Panc1 (cell line): Measurements from ENCODE around the gene PIK3CD. TPM values are rescaled to one million over a fixed set of nuclear protein-coding genes. Genes with fewer than 3 reads are reported as not detected.

ENCODE experiments used
- ATAC-seq: fragments of 200-7000 bp; cut with Tn5 transposase; 2 replicates; pipeline ENCODE4 v1.9.1; 2020; ENCODE audit warnings: mild to moderate bottlenecking, moderate library complexity
- BruUV-seq: library from RNA; stranded (reverse); fragments of 400-500 nt; replicated peaks from 2 replicates; lab custom pipeline; 2021; lab: Mats Ljungman, UMichigan
- CTCF ChIA-PET: fragments of 300-600 bp; sonication (Branson Sonifier 250); formaldehyde crosslinking; loops from one replicate; lab custom pipeline; 2022; ENCODE audit warnings: antibody characterized with exemption; lab: Charles Lee
- POLR2A ChIA-PET: fragments of 300-600 bp; sonication (Branson Sonifier 250); formaldehyde crosslinking; loops from one replicate; lab custom pipeline; 2022; ENCODE audit warnings: antibody characterized with exemption; lab: Charles Lee
- DNase-seq: peaks from one replicate; pipeline ENCODE4 v3.0.0-alpha.2; 2010; ENCODE audit warnings: low read depth, low spot score
- H3K27ac ChIP-seq: 2 replicates; pipeline ENCODE4 v1.5.1; 2011; ENCODE audit warnings: mild to moderate bottlenecking, low read length, inconsistent platforms
- H3K27me3 ChIP-seq: fragments of 200-500 bp; sonication (Bioruptor generic); 2 replicates; pipeline ENCODE4 v1.6.0; 2014; ENCODE audit warnings: low read length, inconsistent platforms; ENCODE audit not compliant: control insufficient read depth, insufficient read depth
- H3K36me3 ChIP-seq: fragments of 200-500 bp; sonication (Bioruptor generic); 2 replicates; pipeline ENCODE4 v1.5.1; 2014; ENCODE audit warnings: inconsistent platforms, mild to moderate bottlenecking, low read length, moderate library complexity; ENCODE audit not compliant: control insufficient read depth, insufficient read depth
- H3K4me1 ChIP-seq: 2 replicates; pipeline ENCODE4 v1.5.1; 2011; ENCODE audit warnings: inconsistent platforms, mild to moderate bottlenecking, low read length, moderate library complexity; ENCODE audit not compliant: control insufficient read depth, insufficient read depth
- H3K4me3 ChIP-seq, 2 experiments: 2 replicates each; pipeline ENCODE4 v1.5.1; 2011 to 2012; ENCODE audit warnings: low read depth in 2 of 2, low read length in 2 of 2, mild to moderate bottlenecking in 2 of 2, inconsistent platforms in 1 of 2, moderate library complexity in 1 of 2
- H3K9me3 ChIP-seq: fragments of 200-500 bp; sonication (Bioruptor generic); 2 replicates; pipeline ENCODE4 v1.5.1; 2014; ENCODE audit warnings: low read depth, mild to moderate bottlenecking, inconsistent platforms, low read length, moderate library complexity; ENCODE audit not compliant: control insufficient read depth, insufficient read depth
- CTCF ChIP-seq: fragments of 450-650 bp; IDR thresholded peaks from 2 replicates; pipeline ENCODE4 v1.5.1; 2017; ENCODE audit warnings: mild to moderate bottlenecking
- POLR2AphosphoS5 ChIP-seq: IDR thresholded peaks from 2 replicates; pipeline ENCODE4 v1.6.1; 2012; ENCODE audit warnings: mild to moderate bottlenecking, low read depth, low read length, moderate library complexity
- REST ChIP-seq, 2 experiments: IDR thresholded peaks; 2 replicates each; pipeline ENCODE4 v1.6.1; 2011 to 2012; ENCODE audit warnings: low read depth in 2 of 2, control low read depth in 1 of 2, low read length in 1 of 2, mild to moderate bottlenecking in 1 of 2, moderate library complexity in 1 of 2; ENCODE audit not compliant: insufficient read depth in 1 of 2
- SIN3A ChIP-seq: IDR thresholded peaks from 2 replicates; pipeline ENCODE4 v1.6.1; 2012; ENCODE audit warnings: low read depth, mild to moderate bottlenecking, low read length, moderate library complexity, borderline replicate concordance; ENCODE audit not compliant: insufficient read depth
- TCF7L2 ChIP-seq: IDR thresholded peaks from 2 replicates; pipeline ENCODE4 v1.6.1; 2011; ENCODE audit warnings: mild to moderate bottlenecking, low read depth, low read length, inconsistent platforms
- in situ Hi-C: cut with HindIII; loops from 2 replicates; pipeline ENCODE4 v1.10.0; 2016; ENCODE audit warnings: low sequenced_read_pairs, low pct_unique_long_range_greater_than_20kb
- intact Hi-C: fragments of 100-400 bp; cut with micrococcal nuclease; formaldehyde crosslinking; loops from one replicate; pipeline ENCODE4 v1.10.0; 2022; ENCODE audit not compliant: unreplicated experiment
- total RNA-seq: library from RNA; stranded (reverse); gene quantifications from one replicate; pipeline ENCODE4 v1.2.1, GENCODE V29; 2021; ENCODE audit not compliant: unreplicated experiment

Gene PIK3CD
- total RNA-seq, 1 experiment from 2014 or later, result 12.5 TPM

- intact Hi-C loops, result no loop called here
- CTCF ChIA-PET, result interaction anchor here (0.7 kb wide), 1 partner anchor 9 kb away, joined by 4 read pairs; no protein-coding TSS in a partner anchor
Observed at GRCh38 chr1:9701665-9702064, 50.1 kb downstream of the PIK3CD start.

GRCh38 chr1:9703165-9703509, 51.6 kb downstream of the PIK3CD start:
- no TSS peak for BruUV-seq
- no peak for ATAC-seq
- CTCF ChIA-PET, result interaction anchor here (0.5 kb wide), 1 partner anchor 38 kb away, joined by 8 read pairs; no protein-coding TSS in a partner anchor

More at GRCh38 chr1:9701665-9702064, 50.1 kb downstream of the PIK3CD start:
- ATAC-seq (no peak), DNase-seq (no peak)
- POLR2A ChIA-PET, result interaction anchor here (0.8 kb wide), 1 partner anchor 9 kb away, joined by 8 read pairs; no protein-coding TSS in a partner anchor
- no peaks in the 10 kb centered on the region for H3K27me3 ChIP-seq
- no peaks in the 10 kb centered on the region for H3K9me3 ChIP-seq
- no peak for TF ChIP-seq POLR2AphosphoS5
- TF ChIP-seq REST (IDR thresholded peaks at IDR 0.05; ENCODE audit: insufficient read depth in 1 of 2, low read depth in 2 of 2, low read length in 1 of 2), result no peak
- no peak for TF ChIP-seq CTCF
- no peak for TF ChIP-seq SIN3A
- no peak for TF ChIP-seq TCF7L2
- no peak overlapping the region for H3K4me3 ChIP-seq
- H3K27ac ChIP-seq, result no peak overlapping the region
- in situ Hi-C loops, result no loop called here
- no TSS peak for BruUV-seq
- peaks cover 8% of the 10 kb centered on the region for H3K4me1 ChIP-seq
- no peaks in the 10 kb centered on the region for H3K36me3 ChIP-seq

More at GRCh38 chr1:9703165-9703509, 51.6 kb downstream of the PIK3CD start:
- H3K9me3 ChIP-seq, result no peaks in the 10 kb centered on the region
- H3K36me3 ChIP-seq, result no peaks in the 10 kb centered on the region
- TF ChIP-seq SIN3A (no peak), TCF7L2 (no peak), CTCF (no peak), POLR2AphosphoS5 (no peak), REST (IDR thresholded peaks at IDR 0.05; ENCODE audit: insufficient read depth in 1 of 2, low read depth in 2 of 2, low read length in 1 of 2) (no peak)
- intact Hi-C loops, result no loop called here
- H3K4me1 ChIP-seq, result peaks cover 8% of the 10 kb centered on the region
- no peak overlapping the region for H3K4me3 ChIP-seq
- POLR2A ChIA-PET, result interaction anchor here (0.6 kb wide), 1 partner anchor 11 kb away, joined by 4 read pairs; no protein-coding TSS in a partner anchor
- no peaks in the 10 kb centered on the region for H3K27me3 ChIP-seq
- in situ Hi-C loops, result no loop called here
- no peak overlapping the region for H3K27ac ChIP-seq
- no peak for DNase-seq
